NCI-H1092 (cell line): ENCODE data around the gene RAC2.

Source experiments
- DNase-seq: peaks from one replicate; lab custom pipeline; 2025; lab: John Stamatoyannopoulos, UW

Gene RAC2

DNA sequence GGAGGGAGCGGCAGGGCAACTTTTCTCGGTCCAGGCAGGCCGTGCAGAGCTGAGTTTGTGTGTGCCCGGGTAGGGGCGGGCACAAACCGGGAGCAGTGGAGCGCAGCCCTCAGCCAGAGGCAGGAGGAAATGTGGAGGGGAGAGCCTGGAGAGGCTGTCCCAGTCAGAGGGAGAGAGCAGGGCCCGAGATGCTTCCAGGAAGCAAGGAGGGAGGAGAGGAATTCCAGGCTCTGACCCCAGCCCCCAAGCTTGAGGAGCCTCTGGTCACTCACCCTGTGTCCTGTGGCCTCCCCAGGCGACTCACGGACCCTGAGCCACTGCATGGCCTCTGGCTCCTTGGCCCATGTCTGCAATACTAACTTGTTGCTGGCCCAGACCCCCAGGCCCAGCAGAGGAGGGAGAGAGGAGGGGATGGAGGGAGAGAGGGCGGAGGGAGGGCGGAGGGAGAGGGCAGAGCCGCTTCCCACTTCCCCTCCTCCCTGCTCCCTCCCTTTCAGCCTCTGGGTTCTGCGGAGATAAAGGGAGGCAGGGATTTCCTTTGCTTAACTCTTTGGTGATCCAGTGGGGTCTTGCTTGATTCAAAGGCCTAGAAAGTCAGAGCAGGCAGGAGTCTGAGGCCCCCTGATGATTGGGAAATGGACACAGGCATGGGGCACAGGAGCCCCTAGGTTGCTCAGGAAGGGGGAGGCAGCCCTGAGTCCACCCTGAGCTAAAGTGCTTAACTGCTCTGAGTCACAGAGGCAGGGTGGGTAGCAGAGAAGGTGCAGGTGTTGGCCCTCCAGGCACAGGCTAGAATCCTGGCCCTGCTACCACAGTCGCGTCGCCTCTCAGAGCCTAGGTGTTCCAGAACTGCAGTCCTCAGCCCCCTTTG is 55.9 kb downstream of the RAC2 start, which contains the start of gene C1QTNF6:
Gene C1QTNF6, minus strand, starts transcription at position 357 of the 871 bp plus-strand sequence. Its CDS starts 34 bp downstream, at position 323.
- no peak for DNase-seq

DNA sequence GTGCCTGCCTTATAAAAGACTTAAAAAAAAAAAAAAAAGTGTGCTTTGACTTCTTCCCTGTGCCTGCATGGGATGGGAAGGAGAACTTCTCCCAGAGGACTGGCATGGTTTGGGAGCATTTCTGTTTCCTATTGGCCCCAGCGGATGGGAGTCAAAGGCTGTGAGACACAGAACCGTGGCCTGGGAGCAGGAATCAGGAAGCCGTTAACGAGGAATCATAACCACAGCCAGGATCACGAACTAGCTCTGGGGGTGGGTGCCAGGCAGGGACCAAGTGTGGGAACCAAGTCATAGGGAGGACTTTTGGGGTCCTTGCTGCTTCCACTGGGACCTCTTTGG is 56.5 kb downstream of the RAC2 start:
- no peak for DNase-seq

DNA sequence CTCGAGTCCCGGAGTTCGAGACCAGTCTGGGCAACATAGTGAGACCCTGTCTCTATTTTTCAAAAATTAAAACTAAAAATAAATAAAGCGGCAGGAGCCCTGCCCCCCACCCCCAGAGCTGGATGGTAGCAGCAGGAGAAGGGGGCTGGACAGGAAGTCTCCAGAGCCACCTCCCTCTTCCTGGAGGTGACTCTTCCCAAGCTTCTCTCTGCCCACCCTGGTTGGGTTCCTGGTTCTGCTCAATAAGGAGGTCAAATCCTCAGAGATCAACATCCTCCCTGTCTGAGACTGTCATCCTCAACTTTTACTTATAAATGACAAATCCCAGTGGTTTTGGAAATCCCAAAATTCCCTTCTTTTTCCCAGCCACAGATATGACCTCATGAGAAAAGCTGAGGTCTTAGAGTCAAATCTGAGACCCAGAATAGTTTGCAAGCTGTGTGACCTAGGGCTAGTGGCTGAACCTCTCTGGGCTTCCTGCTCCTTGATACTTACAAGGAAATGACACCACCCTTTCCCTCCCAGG is 57.0 kb downstream of the RAC2 start:
- DNase-seq, result no peak

DNA sequence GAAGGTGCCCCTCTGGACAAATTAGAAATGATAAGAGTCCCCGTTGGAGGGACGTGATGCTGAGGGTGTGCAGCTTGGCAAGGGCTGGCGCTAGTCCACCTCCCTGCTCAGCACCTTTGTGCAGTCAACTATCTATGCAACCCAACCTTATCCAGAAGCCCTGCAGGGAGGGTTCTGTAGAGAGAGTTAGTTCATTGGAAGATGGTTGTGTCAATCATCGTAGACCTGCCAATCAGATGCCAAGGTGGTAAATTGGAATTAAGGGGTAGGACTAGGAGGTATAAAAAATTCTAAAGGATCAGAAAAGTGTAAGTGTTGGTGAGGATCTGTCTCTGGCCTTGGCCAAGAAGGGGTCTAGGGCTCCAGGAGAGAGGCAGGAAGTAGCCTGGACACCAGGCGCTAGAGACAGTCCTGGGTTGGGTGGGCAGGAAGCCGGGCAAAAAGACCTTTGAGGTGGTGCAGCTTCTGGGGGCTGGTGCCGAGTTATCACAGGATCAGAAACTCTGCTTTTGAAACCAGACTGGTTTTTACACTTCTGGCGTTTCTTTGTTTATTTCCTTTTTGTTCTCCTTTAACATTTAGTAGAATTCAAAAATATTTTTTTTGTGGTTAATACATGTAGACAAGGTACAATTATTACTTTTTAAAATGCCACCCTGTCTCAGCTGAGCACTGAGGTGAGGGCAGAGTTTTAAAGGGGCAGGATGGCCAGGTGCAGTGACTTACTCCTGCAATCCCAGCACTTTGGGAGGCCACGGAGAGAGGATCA is 57.7 kb downstream of the RAC2 start:
- DNase-seq, result no peak

DNA sequence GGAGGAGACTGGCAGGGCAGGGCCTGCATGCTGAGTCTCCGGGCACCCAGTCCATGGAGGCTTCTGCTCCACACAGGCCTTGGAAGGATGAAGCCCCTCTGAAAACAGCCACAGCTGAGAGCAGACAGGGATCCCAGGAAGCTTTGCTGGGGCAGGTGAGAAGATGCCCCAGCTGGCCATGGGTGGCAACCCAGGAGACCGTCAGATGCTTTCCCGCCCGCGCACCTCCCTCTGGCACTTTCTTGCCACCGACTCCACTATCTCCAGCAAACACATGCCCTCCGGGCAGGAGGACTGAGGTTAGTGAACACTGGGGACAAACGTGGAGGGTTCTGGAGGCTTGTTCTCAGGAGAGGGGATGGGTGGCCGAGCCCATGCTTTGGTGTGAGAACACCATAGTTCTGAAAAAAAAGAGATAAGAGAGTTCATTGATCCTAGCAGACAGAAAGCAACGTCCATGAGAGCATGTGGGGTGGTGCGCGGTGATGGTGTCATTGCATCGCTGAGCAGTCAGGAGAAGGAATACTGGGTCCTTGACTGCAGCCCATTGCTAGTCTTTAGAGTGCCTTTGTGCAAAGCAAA is 58.3 kb downstream of the RAC2 start:
- no peak for DNase-seq

DNA sequence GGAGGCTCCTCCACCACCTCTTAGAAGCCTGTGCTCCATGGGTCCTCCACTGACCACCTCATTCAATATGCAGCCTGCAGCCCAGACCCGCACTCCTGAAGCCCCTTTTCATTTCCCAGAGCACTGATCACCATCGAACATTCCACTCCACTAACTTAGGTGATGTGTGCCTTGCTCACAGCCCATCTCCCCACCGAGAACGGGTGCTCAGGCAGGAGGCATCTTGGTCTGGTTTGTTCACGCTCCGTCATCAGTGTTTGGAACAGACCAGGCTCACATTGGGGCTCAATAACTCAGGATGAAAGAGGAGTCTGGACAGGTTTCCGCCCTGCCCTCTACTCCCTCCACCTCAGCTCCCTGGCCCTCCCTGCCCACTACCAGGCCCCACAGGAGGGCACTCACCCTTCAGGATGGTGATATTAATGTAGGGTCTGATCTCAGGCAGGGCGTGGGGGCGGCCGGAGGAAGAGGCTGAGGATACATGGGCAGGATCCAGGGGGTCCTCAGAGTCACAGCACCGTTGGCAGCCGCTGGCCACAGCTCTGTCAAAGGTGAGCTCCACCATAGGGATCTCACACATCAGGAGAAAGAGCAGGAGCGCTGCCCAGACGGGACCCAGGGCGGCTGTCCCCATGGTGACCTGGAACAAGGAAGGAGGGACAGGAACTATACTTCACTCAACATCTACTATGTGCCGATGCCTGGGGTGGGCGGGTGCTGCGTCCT is 59.1 kb downstream of the RAC2 start:
- no peak for DNase-seq

DNA sequence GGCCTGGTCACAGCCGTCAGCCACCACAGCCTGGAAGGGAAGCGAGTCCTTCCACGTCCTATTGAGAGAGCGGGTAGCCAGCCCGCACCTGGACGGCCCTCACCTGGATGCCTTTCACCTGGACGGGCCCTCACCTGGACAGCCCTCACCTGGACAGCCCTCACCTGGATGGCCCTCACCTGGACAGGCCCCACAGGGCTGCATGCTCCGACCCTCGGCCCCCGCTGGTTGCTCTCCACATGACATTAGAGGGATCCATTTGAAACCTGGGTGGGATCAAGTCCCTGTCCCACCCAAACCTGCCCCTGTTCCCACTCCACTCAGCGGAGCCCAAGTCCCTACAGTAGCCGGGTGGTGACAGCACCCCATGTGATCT is 59.7 kb downstream of the RAC2 start:
- no peak for DNase-seq

DNA sequence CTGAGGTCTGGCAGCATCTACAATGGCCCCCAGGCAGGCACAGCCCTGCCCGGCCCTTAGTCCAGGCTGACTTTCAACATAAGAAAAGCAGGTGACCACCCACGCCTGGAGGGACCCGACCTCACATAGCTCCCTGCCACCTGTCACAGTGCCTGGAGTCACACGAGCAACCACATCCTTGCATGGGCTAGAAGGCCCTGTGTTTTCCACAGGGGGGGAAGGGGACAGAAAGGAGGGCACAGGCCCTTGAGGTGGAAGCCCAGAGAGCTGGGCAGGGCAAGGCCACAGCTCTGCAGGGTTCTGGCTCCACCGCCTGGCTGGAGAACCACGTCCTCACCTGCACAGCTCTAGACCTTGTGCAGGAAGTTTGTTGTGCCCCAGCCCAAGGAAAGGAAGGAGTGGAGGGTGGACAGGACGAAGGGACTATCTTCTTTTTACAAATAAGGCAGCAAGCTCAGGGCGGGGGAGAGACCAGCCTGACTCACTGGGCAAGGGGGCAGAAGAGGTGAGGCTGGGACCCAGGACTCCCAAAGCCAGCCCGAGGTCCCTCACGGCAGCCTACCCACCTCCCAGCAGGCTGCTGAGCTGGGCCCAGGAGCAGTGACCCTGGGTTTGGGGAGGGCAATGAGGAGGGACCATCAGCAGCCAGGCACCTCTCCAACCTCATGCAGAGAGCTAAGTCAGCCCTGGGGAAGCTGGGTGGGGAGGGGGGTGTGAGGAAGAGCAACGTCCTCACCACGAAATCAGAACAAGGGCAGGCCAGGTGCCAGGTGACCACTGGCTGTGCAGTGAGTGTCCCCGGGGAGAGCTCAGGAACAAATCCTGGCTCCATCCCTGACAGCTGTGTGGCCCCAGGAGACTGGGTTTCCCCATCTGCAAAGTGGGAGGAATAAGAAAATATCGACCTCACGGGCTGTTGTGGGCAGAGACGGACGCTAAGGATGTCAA is 60.4 kb downstream of the RAC2 start:
- DNase-seq, result no peak

DNA sequence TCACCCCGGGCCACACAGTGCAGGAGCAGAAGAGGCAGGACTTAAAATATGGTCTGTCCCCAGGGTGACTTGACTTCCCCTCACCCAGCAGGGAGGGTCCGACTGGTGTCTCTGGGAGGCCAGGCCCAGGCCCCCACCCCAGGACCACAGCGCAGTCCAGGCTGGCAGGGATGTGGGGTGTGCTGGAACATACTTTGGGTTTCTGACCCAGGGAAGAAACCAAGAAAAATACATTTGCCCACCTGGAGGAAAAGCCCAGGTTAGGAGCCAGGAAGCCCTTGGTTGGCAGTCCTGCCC is 61.2 kb downstream of the RAC2 start:
- DNase-seq, result no peak

DNA sequence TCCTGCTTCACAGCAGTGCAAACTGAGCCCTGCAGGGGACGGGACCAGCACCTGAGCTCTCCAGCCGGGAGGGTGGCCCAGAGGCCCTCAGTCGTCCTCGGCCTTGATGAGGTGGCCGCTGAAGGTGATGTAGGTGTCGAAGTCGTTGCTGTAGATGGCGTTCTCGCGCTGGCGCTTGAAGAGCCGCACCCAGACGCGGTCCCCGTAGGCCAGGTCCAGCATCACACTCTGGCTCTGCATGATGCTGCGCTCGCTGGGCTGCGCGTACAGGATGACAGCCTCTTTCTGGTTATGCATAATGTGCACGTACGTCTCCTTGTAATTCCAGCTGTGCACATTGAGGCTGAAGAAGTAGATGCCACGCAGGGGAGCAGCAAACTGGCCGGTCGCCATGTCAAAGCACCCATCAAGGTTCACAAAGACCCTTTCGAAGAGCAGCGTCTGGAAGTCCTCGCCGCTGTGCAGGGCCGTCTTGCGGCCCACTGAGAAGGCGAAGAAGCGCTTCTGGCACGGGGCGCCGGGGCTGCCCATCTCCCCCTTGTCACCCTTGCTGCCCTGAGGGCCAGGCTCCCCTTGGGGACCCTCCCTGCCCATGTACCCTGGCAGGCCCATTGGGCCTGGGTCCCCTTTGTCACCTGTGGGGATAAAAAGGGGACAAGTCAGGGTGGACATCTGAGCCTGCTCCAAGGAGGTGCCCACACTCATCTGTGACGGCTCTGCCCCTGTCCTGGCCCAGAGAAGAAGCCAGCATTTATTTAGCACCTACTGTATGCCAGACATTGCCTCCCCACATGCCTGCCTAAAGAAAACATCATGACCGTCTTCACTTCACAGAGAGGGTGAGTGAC is 61.7 kb downstream of the RAC2 start:
- no peak for DNase-seq

DNA sequence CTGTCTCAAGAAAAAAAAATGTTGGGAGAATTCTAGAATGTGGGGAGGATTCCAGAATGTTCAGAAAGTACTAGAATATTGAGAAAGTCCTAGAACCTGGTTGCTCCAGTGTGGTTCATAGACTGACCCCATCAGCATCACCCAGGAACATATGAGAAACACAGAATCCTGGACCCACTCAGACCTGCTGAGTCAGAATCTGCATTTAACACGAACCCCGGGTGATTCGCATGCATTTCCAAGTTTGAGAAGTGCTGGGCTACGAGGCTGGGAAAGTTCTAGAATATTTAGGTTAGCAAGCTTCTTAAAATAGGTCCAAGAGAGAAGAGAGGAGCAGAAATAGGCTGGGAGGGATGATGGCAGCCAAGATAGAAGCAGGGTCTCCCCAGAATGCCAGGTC is 62.4 kb downstream of the RAC2 start:
- no peak for DNase-seq

DNA sequence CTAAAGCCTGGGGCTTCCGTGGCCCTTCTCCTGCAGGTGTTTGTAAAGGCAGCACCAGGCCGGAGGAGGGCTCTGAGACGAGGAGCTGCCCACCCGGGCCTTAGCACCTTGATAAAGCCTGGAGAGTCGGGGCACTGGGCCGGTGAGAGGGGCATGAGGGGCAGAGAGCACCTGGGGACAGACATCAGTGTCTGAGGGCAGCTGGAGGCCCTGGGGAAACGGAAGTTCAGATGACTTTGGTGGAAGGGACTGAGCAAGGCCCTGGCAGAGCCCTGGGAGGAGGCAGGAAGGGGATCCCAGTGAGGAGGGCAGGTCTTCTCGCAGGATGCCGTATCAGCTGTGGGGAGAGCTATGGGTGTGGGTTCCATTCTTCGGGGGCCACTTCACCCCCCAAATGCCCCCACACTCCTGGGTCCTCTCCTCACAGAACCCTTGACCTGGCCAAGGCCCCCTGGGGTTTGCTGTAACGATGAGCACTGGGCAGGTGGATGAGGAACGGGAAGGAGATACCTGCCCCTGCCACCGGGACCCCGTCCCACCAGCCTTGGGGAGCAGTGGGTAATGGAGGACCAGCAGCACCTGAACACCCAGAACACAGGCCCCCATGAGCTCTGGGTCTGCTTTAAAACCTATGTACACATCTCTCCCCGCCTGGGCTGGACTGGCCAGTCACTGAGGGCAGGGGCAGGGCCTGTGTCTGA is 63.4 kb downstream of the RAC2 start:
- no peak for DNase-seq

DNA sequence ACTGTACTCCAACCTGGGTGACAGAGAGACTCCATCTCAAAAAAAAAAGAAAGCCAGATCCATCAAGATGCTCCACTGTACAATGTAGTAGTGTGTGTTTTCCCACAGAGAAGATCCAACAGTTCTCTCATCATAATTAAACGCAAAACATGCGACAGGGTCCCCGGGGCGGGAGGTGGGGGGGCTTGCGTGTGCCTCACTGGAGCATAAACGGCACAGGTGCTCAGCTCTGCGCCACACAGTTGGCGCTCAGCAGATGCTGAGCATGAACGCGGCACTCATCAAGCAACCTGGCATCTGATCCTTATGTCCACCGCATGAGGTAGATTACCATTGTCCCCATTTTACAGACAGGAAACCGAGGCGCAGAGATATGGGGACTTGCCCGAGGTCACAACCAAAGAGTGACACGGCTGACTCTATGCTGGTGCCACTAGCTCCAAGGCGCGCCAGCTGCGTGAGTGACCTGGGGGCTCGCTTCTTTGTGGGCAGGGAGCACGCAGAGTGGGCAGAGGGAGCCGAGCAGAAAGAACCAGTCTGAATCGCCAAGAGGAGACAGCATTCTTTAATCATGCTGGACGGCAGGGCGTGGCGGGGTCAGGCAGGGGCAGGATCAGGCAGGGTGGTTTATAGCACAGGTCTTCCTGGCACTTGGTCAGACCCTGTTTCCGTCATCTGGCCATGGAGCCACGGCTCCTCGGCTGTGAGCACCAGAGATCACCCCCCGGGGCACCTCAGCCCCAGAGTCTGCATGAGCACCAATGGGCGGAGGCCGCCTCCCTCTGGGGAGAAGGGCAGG is 64.2 kb downstream of the RAC2 start:
- DNase-seq, result no peak

DNA sequence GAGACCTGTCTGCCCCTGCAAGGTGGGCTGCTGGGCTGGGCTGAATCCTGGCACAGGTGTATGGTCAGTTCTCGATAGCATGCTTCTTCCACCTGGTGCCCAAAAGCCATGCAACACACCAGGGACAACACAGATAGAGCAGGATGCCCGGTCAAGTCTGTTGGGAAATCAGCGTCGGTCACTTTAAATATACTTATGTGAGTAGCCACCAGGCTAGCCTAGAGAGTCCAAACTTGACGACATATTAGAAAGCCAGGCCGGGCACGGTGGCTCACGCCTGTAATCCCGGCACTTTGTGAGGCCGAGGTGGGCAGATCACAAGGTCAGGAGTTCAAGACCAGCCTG is 65.0 kb downstream of the RAC2 start:
- DNase-seq, result no peak

DNA sequence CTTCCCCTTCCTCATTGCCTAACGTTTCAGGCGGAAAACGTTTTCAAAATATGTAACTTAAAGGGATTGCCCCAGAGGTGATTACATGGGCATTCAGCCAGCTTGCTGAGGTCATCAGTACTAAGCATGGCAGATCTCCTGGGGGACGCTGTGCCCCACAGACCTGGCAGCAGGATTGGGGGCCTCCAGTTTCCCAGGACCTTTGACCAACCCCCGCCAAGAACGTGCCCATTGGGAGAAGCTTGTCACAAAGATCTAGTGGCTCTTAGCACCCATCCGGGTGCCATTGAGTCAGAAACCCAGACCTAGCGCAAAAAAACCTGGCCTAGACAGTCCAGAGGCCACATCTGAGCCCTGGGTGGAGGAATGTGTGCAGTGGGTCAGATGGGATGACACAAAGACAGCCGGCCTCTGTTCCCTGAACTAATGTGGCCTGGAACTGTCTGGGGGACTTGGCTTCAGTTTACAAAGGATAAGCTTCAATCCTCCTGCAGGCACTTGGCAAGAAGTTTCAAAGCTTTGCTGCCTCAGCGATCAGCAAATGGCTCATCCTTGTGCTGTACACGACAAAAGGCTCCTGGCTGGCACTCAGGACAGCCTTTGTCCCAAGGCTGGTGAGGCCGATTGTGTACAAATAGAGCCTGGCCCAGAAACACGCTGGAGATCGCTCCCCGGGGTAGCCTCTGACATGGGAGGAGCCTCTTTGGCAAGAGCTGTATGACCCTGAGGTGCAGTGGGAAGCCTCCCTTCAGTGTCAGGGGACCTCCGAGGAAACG is 65.5 kb downstream of the RAC2 start:
- no peak for DNase-seq

DNA sequence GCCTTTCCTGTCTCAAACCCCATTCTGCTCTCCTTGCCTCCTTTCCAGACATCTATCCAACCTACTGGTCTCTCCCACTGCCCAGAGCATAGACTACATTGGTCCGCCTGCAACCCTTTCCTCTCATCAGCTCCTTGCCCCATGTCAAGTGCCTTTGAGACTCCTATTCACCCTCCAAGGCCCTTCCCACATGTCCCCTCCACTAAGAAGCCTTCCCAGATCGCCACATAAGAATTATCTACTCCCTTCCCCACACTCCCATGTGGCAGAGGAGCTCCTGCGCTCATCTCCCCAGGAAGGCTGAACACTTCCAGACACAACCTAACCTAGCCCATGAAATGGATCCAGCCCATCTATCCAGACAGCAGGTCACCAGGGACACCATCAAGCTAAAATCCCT is 66.3 kb downstream of the RAC2 start:
- DNase-seq, result no peak

DNA sequence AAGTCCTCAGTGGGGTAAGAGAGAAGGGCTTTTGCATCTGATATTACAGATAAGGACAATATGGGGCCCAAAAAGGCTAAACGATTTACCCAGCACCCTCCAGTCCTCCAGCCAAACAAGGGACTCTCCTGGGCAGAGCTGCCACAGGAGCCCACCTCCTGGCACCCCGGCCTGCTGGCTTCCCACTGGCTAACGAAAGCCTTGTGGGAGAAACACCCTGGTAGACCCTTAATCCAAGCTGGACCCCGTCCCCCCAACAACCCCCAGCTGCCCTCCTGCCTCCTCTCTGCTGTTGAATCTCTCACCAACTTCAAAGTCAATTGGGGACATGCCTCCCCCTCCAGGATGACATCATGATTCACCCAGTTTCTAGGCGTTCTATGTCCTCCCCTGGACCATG is 66.8 kb downstream of the RAC2 start:
- no peak for DNase-seq

DNA sequence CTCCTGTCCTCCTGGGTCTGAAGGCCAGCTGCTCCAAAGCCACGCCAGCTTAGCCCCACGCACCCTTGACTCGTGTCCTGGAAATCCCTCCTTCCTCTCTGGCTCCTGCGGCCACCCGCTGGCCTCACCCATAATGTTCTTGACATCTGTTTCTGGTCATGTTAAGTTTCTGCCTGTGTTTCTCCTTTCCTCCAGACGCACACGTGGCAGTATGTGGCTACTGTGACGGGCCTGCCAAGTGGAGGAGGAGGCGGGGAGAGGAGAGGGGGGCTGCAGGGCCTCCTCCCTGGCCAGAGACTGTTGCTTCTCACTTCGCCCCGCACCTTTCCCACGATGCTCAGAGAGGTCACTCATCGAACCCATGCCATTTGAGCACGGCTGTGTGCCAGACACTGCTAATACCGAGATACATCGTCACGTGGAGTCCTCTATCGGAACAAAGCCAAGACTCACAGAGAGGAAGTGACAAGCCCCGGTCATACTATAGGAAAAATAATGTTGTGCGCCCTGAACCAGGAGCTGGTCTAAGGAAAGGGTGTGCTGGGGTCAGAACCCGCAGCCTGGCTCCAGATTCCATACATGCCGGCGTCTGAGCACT is 67.5 kb downstream of the RAC2 start:
- DNase-seq, result no peak
